Choroid plexus epithelial cell (primary cell): ENCODE data around the gene CRB2.

ENCODE experiments used
- DNase-seq: peaks from one replicate; pipeline ENCODE4 v3.0.0-alpha.2; 2010; ENCODE audit warnings: low read depth
- H3K4me3 ChIP-seq: 2 replicates; pipeline ENCODE4 v1.5.1; 2011; ENCODE audit warnings: low read depth, mild to moderate bottlenecking, control low read depth, low read length, moderate library complexity
- CTCF ChIP-seq: conservative IDR thresholded peaks from 2 replicates; pipeline ENCODE4 v1.5.1; 2011; ENCODE audit warnings: low read depth, mild to moderate bottlenecking, control low read depth, inconsistent platforms, low read length, moderate library complexity

The CRB2 gene

GRCh38 chr9:123399803-123400378, 43.9 kb downstream of the CRB2 start:
- no peak overlapping the region for H3K4me3 ChIP-seq
- no peak for DNase-seq
- peak; percentile 67 for TF ChIP-seq CTCF

DNA sequence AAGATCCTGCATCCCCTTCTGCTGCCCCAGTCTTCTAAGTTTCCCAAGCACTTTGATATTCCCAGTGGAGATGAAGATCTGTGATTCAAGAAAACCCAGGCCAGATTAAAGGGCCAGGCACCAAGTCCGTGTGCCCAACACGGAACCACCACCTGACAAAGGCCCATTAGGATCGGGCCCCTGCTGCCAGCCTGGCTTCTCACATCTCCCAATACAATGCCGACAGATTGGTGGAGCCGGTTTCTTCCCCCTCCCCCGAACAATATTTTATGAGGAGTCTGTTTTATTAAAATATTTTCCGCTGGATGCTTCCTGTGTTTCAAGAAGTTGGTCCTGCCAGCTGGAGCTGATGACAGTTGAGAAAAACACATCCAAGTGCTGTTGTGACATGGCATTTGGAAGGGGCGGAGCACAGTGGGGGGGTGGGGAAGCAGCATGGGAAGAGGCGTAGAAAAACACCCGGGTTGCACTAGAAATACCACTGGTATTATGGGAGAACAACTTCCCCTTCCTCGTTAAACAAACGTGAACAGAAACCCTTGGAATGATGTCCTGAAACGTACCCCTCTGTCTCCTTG, 45.0 kb downstream of the CRB2 start:
- no peak for DNase-seq
- TF ChIP-seq CTCF = no peak
- no peak overlapping the region for H3K4me3 ChIP-seq

DNA sequence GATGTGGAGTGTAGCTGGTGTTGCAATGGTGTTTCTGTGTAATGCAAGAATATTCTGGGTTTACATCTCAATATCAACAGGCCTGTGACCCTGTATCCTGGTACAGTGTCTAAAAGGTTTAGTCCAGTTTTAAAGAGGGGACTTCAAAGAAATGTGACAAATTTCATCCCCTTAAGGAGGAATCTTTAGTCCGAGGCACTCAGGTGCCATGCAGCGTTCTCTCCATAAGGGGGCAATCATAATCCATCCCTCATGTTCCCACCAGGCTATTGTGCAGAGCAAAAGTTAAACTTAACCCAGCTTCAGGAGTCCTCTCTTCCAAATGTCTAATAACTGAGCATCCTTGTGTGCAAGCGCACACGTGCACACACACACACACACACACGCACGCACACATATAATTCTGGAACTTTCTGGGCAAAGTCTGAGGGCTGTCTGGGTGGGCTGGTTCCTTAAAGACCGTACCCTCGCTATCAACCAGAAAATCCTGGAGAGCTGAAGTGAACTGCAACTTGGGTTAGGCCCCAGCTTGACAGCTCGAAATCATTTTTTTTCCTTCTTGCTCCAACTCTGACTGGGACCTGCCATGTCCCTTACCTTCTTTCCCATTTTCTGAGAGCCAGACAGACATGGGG, 46.0 kb downstream of the CRB2 start:
- DNase-seq = peak; percentile 75
- peak; percentile 93 for TF ChIP-seq CTCF
- H3K4me3 ChIP-seq = no peak overlapping the region

GRCh38 chr9:123402981-123403509, 47.0 kb downstream of the CRB2 start:
- no peak for TF ChIP-seq CTCF
- no peak overlapping the region for H3K4me3 ChIP-seq
- DNase-seq = no peak

DNA sequence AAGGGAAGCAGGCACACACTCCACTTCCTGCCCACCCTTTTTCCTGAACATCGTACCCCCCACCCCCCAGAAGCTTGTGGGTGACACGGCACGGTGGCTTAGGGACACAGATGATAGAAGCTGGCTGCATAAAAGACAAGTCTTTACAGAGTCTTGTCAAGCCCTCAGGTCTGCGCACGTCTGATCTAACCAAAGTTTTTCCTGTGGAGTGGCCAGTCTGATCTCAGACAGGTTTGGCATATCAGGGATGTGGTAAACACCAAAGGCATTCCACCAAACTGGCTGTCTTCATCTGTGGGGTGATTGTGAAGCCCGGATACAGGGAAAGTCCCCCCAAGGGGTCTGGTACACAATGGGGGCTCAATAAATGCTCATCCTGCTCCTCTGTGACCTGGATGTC, 50.0 kb downstream of the CRB2 start:
- H3K4me3 ChIP-seq = no peak overlapping the region
- no peak for TF ChIP-seq CTCF
- DNase-seq = no peak

- H3K4me3 ChIP-seq = no peak overlapping the region
- peak; percentile 13 for DNase-seq
- no peak for TF ChIP-seq CTCF
Measured at GRCh38 chr9:123406691-123407216, 50.8 kb downstream of the CRB2 start.
